ENCODE measurements around the gene OPRD1.
"Not testable (repeated sequence)": the region's sequence is repeated elsewhere in the genome, so short reads cannot be mapped to it uniquely, and the experiment has no call there.

Gene OPRD1

GRCh38 chr1:28789412-28789811, 22.6 kb upstream of the OPRD1 start:
- TF ChIP-seq CTCF (IDR thresholded peaks at IDR 0.05; ENCODE audit: low read depth, low read length) = no peak
- TF ChIP-seq EZH2phosphoT487 (IDR thresholded peaks at IDR 0.05; ENCODE audit: low read depth) = no peak

GRCh38 chr1:28789816-28790215, 22.2 kb upstream of the OPRD1 start:
- Histone ChIP-seq H3K27me3 (ENCODE audit: low read depth, low read length) (no peaks in the 10 kb centered on the region), H3K9ac (ENCODE audit: low read length) (no peak overlapping the region), H3K79me2 (ENCODE audit: low read length) (no peaks in the 10 kb centered on the region), H3K4me2 (ENCODE audit: low read length) (no peak overlapping the region), H3K27ac (ENCODE audit: low read length) (no peak overlapping the region), H3K4me3 (ENCODE audit: low read length) (no peak overlapping the region), H2AFZ (ENCODE audit: low read depth, low read length) (no peak overlapping the region), H3K36me3 (replicated peaks; ENCODE audit: low read depth, low read length) (no peaks in the 10 kb centered on the region), H4K20me1 (ENCODE audit: insufficient read depth, low read length) (no peaks in the 10 kb centered on the region), H3K4me1 (ENCODE audit: low read length) (0 out of 2 replicates have a peak, but pooled peaks cover 3% of the 10 kb centered on the region), H3K9me3 (ENCODE audit: insufficient read depth, low read length) (no peaks in the 10 kb centered on the region)
- TF ChIP-seq CTCF (IDR thresholded peaks at IDR 0.05; ENCODE audit: low read depth, low read length) (no peak), EZH2phosphoT487 (IDR thresholded peaks at IDR 0.05; ENCODE audit: low read depth) (no peak)

More at GRCh38 chr1:28789412-28789811, 22.6 kb upstream of the OPRD1 start:
- no peak overlapping the region for H3K9ac ChIP-seq (ENCODE audit: low read length)
- no peak overlapping the region for H3K4me2 ChIP-seq (ENCODE audit: low read length)
- H3K36me3 ChIP-seq (replicated peaks; ENCODE audit: low read depth, low read length) = no peaks in the 10 kb centered on the region
- H3K79me2 ChIP-seq (ENCODE audit: low read length) = no peaks in the 10 kb centered on the region
- H3K27ac ChIP-seq (ENCODE audit: low read length) = no peak overlapping the region
- H3K27me3 ChIP-seq (ENCODE audit: low read depth, low read length) = no peaks in the 10 kb centered on the region
- H3K4me3 ChIP-seq (ENCODE audit: low read length) = no peak overlapping the region
- 0 out of 2 replicates have a peak, but pooled peaks cover 3% of the 10 kb centered on the region for H3K4me1 ChIP-seq (ENCODE audit: low read length)
- H4K20me1 ChIP-seq (ENCODE audit: insufficient read depth, low read length) = no peaks in the 10 kb centered on the region
- no peaks in the 10 kb centered on the region for H3K9me3 ChIP-seq (ENCODE audit: insufficient read depth, low read length)
- no peak overlapping the region for H2AFZ ChIP-seq (ENCODE audit: low read depth, low read length)

GRCh38 chr1:28790377-28791035, 21.5 kb upstream of the OPRD1 start:
- Histone ChIP-seq H3K27ac (ENCODE audit: low read length) (no peak overlapping the region), H3K4me2 (ENCODE audit: low read length) (no peak overlapping the region), H3K27me3 (ENCODE audit: low read depth, low read length) (no peaks in the 10 kb centered on the region), H3K9ac (ENCODE audit: low read length) (no peak overlapping the region), H3K4me1 (ENCODE audit: low read length) (0 out of 2 replicates have a peak, but pooled peaks cover 3% of the 10 kb centered on the region), H3K79me2 (ENCODE audit: low read length) (no peaks in the 10 kb centered on the region), H4K20me1 (ENCODE audit: insufficient read depth, low read length) (no peaks in the 10 kb centered on the region), H3K4me3 (ENCODE audit: low read length) (no peak overlapping the region), H2AFZ (ENCODE audit: low read depth, low read length) (no peak overlapping the region), H3K9me3 (ENCODE audit: insufficient read depth, low read length) (no peaks in the 10 kb centered on the region), H3K36me3 (replicated peaks; ENCODE audit: low read depth, low read length) (no peaks in the 10 kb centered on the region)
- no peak for TF ChIP-seq EZH2phosphoT487 (IDR thresholded peaks at IDR 0.05; ENCODE audit: low read depth)

- not testable (repeated sequence) for H3K9ac ChIP-seq (ENCODE audit: low read length); H3K27ac ChIP-seq (ENCODE audit: low read length); H3K36me3 ChIP-seq (replicated peaks; ENCODE audit: low read depth, low read length); H3K4me2 ChIP-seq (ENCODE audit: low read length); H3K9me3 ChIP-seq (ENCODE audit: insufficient read depth, low read length); H3K4me3 ChIP-seq (ENCODE audit: low read length); H4K20me1 ChIP-seq (ENCODE audit: insufficient read depth, low read length); H3K79me2 ChIP-seq (ENCODE audit: low read length); H3K27me3 ChIP-seq (ENCODE audit: low read depth, low read length); H2AFZ ChIP-seq (ENCODE audit: low read depth, low read length); H3K4me1 ChIP-seq (ENCODE audit: low read length)
Observed at GRCh38 chr1:28791929-28792328, 20.0 kb upstream of the OPRD1 start.

- Histone ChIP-seq H2AFZ (ENCODE audit: low read depth, low read length) (no peak overlapping the region), H3K4me1 (ENCODE audit: low read length) (no peaks in the 10 kb centered on the region), H3K9me3 (ENCODE audit: insufficient read depth, low read length) (no peaks in the 10 kb centered on the region), H3K9ac (ENCODE audit: low read length) (no peak overlapping the region), H3K4me2 (ENCODE audit: low read length) (no peak overlapping the region), H3K36me3 (replicated peaks; ENCODE audit: low read depth, low read length) (no peaks in the 10 kb centered on the region), H4K20me1 (ENCODE audit: insufficient read depth, low read length) (no peaks in the 10 kb centered on the region), H3K4me3 (ENCODE audit: low read length) (no peak overlapping the region), H3K27ac (ENCODE audit: low read length) (no peak overlapping the region), H3K27me3 (ENCODE audit: low read depth, low read length) (no peaks in the 10 kb centered on the region), H3K79me2 (ENCODE audit: low read length) (no peaks in the 10 kb centered on the region)
- TF ChIP-seq EZH2phosphoT487 (IDR thresholded peaks at IDR 0.05; ENCODE audit: low read depth) = no peak
- TF ChIP-seq CTCF (IDR thresholded peaks at IDR 0.05; ENCODE audit: low read depth, low read length) = no peak
Observed at GRCh38 chr1:28792644-28793121, 19.3 kb upstream of the OPRD1 start.

DNA sequence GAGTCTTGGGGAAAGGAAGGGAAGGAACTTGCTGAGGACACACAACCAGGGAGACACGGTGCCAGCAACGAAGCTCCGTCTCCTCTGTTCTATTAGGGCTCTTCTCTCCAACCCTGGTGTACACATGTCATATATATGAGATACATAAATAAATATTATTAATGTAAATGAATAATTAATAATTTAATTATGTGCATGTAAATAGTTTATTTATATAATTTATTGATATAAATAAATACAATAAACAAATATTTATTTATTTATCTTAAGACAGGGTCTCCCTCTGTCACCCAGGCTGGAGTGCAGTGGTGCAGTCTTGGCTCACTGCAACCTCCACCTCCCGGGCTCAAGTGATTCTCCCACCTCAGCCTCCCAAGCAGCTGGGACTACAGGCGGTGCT, 17.4 kb upstream of the OPRD1 start:
- not testable (repeated sequence) for H3K27me3 ChIP-seq (ENCODE audit: low read depth, low read length); H2AFZ ChIP-seq (ENCODE audit: low read depth, low read length); H4K20me1 ChIP-seq (ENCODE audit: insufficient read depth, low read length); H3K4me3 ChIP-seq (ENCODE audit: low read length); H3K36me3 ChIP-seq (replicated peaks; ENCODE audit: low read depth, low read length); H3K27ac ChIP-seq (ENCODE audit: low read length); H3K9ac ChIP-seq (ENCODE audit: low read length); H3K9me3 ChIP-seq (ENCODE audit: insufficient read depth, low read length); H3K4me2 ChIP-seq (ENCODE audit: low read length); H3K4me1 ChIP-seq (ENCODE audit: low read length); H3K79me2 ChIP-seq (ENCODE audit: low read length)
